AG20443 (cell line): ENCODE results near the gene EIF4E2.

Source experiments
- DNase-seq: peaks from one replicate; pipeline ENCODE4 v3.0.0; 2012; ENCODE audit warnings: low spot score, mixed read lengths

The EIF4E2 gene

GRCh38 chr2:232600053-232600773, 49.7 kb downstream of the EIF4E2 start:
- no peak for DNase-seq

GRCh38 chr2:232603283-232603682, 52.8 kb downstream of the EIF4E2 start:
- no peak for DNase-seq

- DNase-seq: no peak
Observed at GRCh38 chr2:232604535-232604934, 54.0 kb downstream of the EIF4E2 start.

- no peak for DNase-seq
Observed at GRCh38 chr2:232607011-232607410, 56.5 kb downstream of the EIF4E2 start.

- DNase-seq: no peak
Observed at GRCh38 chr2:232609607-232610006, 59.1 kb downstream of the EIF4E2 start.

- DNase-seq: no peak
Observed at GRCh38 chr2:232610081-232610480, 59.6 kb downstream of the EIF4E2 start.

GRCh38 chr2:232611061-232611460, 60.6 kb downstream of the EIF4E2 start:
- DNase-seq: no peak

GRCh38 chr2:232611559-232612218, 61.2 kb downstream of the EIF4E2 start:
- DNase-seq: peak; percentile 72

- DNase-seq: no peak
Observed at GRCh38 chr2:232613538-232614134, 63.1 kb downstream of the EIF4E2 start.

- DNase-seq: no peak
Observed at GRCh38 chr2:232615339-232615738, 64.8 kb downstream of the EIF4E2 start.
